MM.1S (cell line): ENCODE results near the gene COL2A1.

Experiments used
- DNase-seq: peaks from one replicate; pipeline ENCODE4 v3.0.0-alpha.2; 2015
- H2AFZ ChIP-seq: fragments of 300-600 bp; sonication (generic); 2 replicates; pipeline ENCODE4 v1.6.0; 2016; ENCODE audit warnings: antibody characterized with exemption, low read length
- H3F3A ChIP-seq: fragments of 300-600 bp; sonication (generic); 2 replicates; pipeline ENCODE4 v1.6.1; 2016; ENCODE audit warnings: mild to moderate bottlenecking, antibody characterized with exemption, low read length, moderate library complexity, mixed read lengths; ENCODE audit not compliant: insufficient read depth
- H3K27ac ChIP-seq: fragments of 300-600 bp; sonication (generic); 2 replicates; pipeline ENCODE4 v1.5.1; 2016; ENCODE audit warnings: mild to moderate bottlenecking, low read length
- H3K27me3 ChIP-seq: fragments of 300-600 bp; sonication (generic); replicated peaks from 2 replicates; pipeline ENCODE4 v1.6.0; 2016; ENCODE audit warnings: low read length; ENCODE audit not compliant: insufficient read depth
- H3K36me3 ChIP-seq: fragments of 300-600 bp; sonication (generic); replicated peaks from 2 replicates; pipeline ENCODE4 v1.6.1; 2016; ENCODE audit warnings: mild to moderate bottlenecking, low read length, mixed read lengths; ENCODE audit not compliant: insufficient read depth
- H3K4me1 ChIP-seq: fragments of 300-600 bp; sonication (generic); 2 replicates; pipeline ENCODE4 v1.6.1; 2016; ENCODE audit warnings: low read length, mixed read lengths
- H3K4me2 ChIP-seq: fragments of 300-600 bp; sonication (generic); 2 replicates; pipeline ENCODE4 v1.6.0; 2016; ENCODE audit warnings: low read depth, low read length
- H3K4me3 ChIP-seq: fragments of 300-600 bp; sonication (generic); 2 replicates; pipeline ENCODE4 v1.5.1; 2016; ENCODE audit warnings: low read length, mixed read lengths
- H3K79me2 ChIP-seq: fragments of 300-600 bp; sonication (generic); 2 replicates; pipeline ENCODE4 v1.6.1; 2016; ENCODE audit warnings: mixed run types, low read length, mixed read lengths
- H3K9ac ChIP-seq: fragments of 300-600 bp; sonication (generic); 2 replicates; pipeline ENCODE4 v1.6.1; 2016; ENCODE audit warnings: low read length, mixed read lengths
- H3K9me2 ChIP-seq: fragments of 300-600 bp; sonication (generic); replicated peaks from 2 replicates; pipeline ENCODE4 v1.6.1; 2016; ENCODE audit warnings: mild to moderate bottlenecking, low read length, mixed read lengths; ENCODE audit not compliant: insufficient read depth
- H3K9me3 ChIP-seq: fragments of 300-600 bp; sonication (generic); replicated peaks from 2 replicates; pipeline ENCODE4 v1.6.1; 2016; ENCODE audit warnings: mild to moderate bottlenecking, low read length, mixed read lengths; ENCODE audit not compliant: insufficient read depth
- H4K20me1 ChIP-seq: fragments of 300-600 bp; sonication (generic); 2 replicates; pipeline ENCODE4 v1.6.1; 2016; ENCODE audit warnings: mild to moderate bottlenecking, low read length, moderate library complexity, mixed read lengths; ENCODE audit not compliant: insufficient read depth
- CTCF ChIP-seq: fragments of 300-600 bp; sonication (generic); IDR thresholded peaks from 2 replicates; pipeline ENCODE4 v1.5.1; 2016; ENCODE audit warnings: antibody characterized with exemption, low read length, mixed read lengths
- EZH2 ChIP-seq: fragments of 300-600 bp; sonication (generic); optimal IDR thresholded peaks from 2 replicates; pipeline ENCODE3; 2017; ENCODE audit warnings: low read depth, mild to moderate bottlenecking, antibody characterized with exemption, low read length, mixed read lengths
- EZH2phosphoT487 ChIP-seq: fragments of 300-600 bp; sonication (generic); IDR thresholded peaks from 2 replicates; pipeline ENCODE4 v1.6.1; 2018; ENCODE audit warnings: antibody characterized with exemption, low read length

The COL2A1 gene

GRCh38 chr12:48015129-48015528 lies 10.9 kb upstream of the COL2A1 start:
- no peak overlapping the region for H3K4me3 ChIP-seq
- H4K20me1 ChIP-seq, result no peaks in the 10 kb centered on the region
- no peaks in the 10 kb centered on the region for H3K36me3 ChIP-seq
- no peaks in the 10 kb centered on the region for H3K27me3 ChIP-seq
- no peaks in the 10 kb centered on the region for H3K9me2 ChIP-seq
- no peak overlapping the region for H2AFZ ChIP-seq
- H3K9me3 ChIP-seq, result no peaks in the 10 kb centered on the region
- no peak for TF ChIP-seq EZH2phosphoT487
- no peak for TF ChIP-seq CTCF
- TF ChIP-seq EZH2, result no peak
- H3K9ac ChIP-seq, result no peak overlapping the region
- no peak overlapping the region for H3K4me2 ChIP-seq
- H3K79me2 ChIP-seq, result no peaks in the 10 kb centered on the region
- 0 out of 2 replicates have a peak, but pooled peaks cover 4% of the 10 kb centered on the region for H3K4me1 ChIP-seq
- no peaks in the 10 kb centered on the region for H3F3A ChIP-seq
- H3K27ac ChIP-seq, result no peak overlapping the region
- no peak for DNase-seq

- H3K4me1 ChIP-seq, result no peaks in the 10 kb centered on the region
- no peak overlapping the region for H2AFZ ChIP-seq
- H3K36me3 ChIP-seq, result no peaks in the 10 kb centered on the region
- H3K27me3 ChIP-seq, result no peaks in the 10 kb centered on the region
- no peak for TF ChIP-seq EZH2phosphoT487
- no peak for TF ChIP-seq CTCF
- no peak for TF ChIP-seq EZH2
- no peaks in the 10 kb centered on the region for H3K9me2 ChIP-seq
- H3K4me2 ChIP-seq, result no peak overlapping the region
- no peak overlapping the region for H3K27ac ChIP-seq
- DNase-seq, result no peak
- H3K9me3 ChIP-seq, result no peaks in the 10 kb centered on the region
- no peaks in the 10 kb centered on the region for H4K20me1 ChIP-seq
- no peaks in the 10 kb centered on the region for H3F3A ChIP-seq
- no peaks in the 10 kb centered on the region for H3K79me2 ChIP-seq
- H3K9ac ChIP-seq, result no peak overlapping the region
- H3K4me3 ChIP-seq, result no peak overlapping the region
These were observed 9.0 kb upstream of the COL2A1 start for GRCh38 chr12:48013287-48013686.

GRCh38 chr12:48012070-48012469 lies 7.8 kb upstream of the COL2A1 start:
- Histone ChIP-seq H3K4me3 (no peak overlapping the region), H2AFZ (no peak overlapping the region), H3K9ac (no peak overlapping the region), H3K79me2 (no peaks in the 10 kb centered on the region), H3K9me2 (no peaks in the 10 kb centered on the region), H3K4me2 (no peak overlapping the region), H4K20me1 (no peaks in the 10 kb centered on the region), H3K4me1 (no peaks in the 10 kb centered on the region), H3K27ac (no peak overlapping the region), H3K27me3 (no peaks in the 10 kb centered on the region), H3K36me3 (no peaks in the 10 kb centered on the region), H3F3A (no peaks in the 10 kb centered on the region), H3K9me3 (no peaks in the 10 kb centered on the region)
- TF ChIP-seq EZH2 (no peak), CTCF (no peak), EZH2phosphoT487 (no peak)
- no peak for DNase-seq
